Calu3 (cell line): ENCODE measurements around the gene TRA2A. TPM values are rescaled to one million over a fixed set of nuclear protein-coding genes. Genes with fewer than 3 reads are reported as not detected.

ENCODE experiments used
- BruUV-seq: library from RNA; stranded (reverse); fragments of 400-500 nt; replicated peaks from 2 replicates; lab custom pipeline; 2021; lab: Mats Ljungman, UMichigan
- CTCF ChIA-PET: fragments of 300-600 bp; sonication (Branson Sonifier 250); formaldehyde crosslinking; loops from one replicate; lab custom pipeline; 2022; ENCODE audit warnings: antibody characterized with exemption; lab: Charles Lee
- DNase-seq: peaks from one replicate; pipeline ENCODE4 v3.0.0; 2022
- H3K27ac Mint-ChIP-seq: one replicate; pipeline ENCODE4 v1.8.0; 2022; ENCODE audit warnings: mixed read lengths; ENCODE audit not compliant: unreplicated experiment
- H3K27me3 Mint-ChIP-seq: one replicate; pipeline ENCODE4 v1.8.0; 2022; ENCODE audit warnings: mixed read lengths; ENCODE audit not compliant: unreplicated experiment
- H3K36me3 Mint-ChIP-seq: one replicate; pipeline ENCODE4 v1.8.0; 2022; ENCODE audit warnings: mild to moderate bottlenecking, moderate library complexity, mixed read lengths; ENCODE audit not compliant: insufficient read depth, unreplicated experiment
- H3K4me1 Mint-ChIP-seq: one replicate; pipeline ENCODE4 v1.8.0; 2022; ENCODE audit warnings: mild to moderate bottlenecking, low read depth, mixed read lengths; ENCODE audit not compliant: unreplicated experiment
- H3K4me3 Mint-ChIP-seq: one replicate; pipeline ENCODE4 v1.8.0; 2022; ENCODE audit warnings: mild to moderate bottlenecking, low read depth, moderate library complexity, mixed read lengths; ENCODE audit not compliant: unreplicated experiment
- H3K9me3 Mint-ChIP-seq: one replicate; pipeline ENCODE4 v1.8.0; 2022; ENCODE audit warnings: low read depth, mixed read lengths; ENCODE audit not compliant: unreplicated experiment
- CTCF ChIP-seq: fragments of 200-600 bp; IDR thresholded peaks from one replicate; pipeline ENCODE4 v1.8.0; 2022; ENCODE audit warnings: antibody characterized with exemption; ENCODE audit not compliant: unreplicated experiment
- intact Hi-C: fragments of 100-400 bp; cut with micrococcal nuclease; formaldehyde crosslinking; loops from one replicate; pipeline ENCODE4 v1.10.0; 2022; ENCODE audit not compliant: unreplicated experiment
- total RNA-seq: library from RNA; stranded (reverse); gene quantifications from 2 replicates; pipeline ENCODE4 v1.2.3, GENCODE V29; 2022

Gene TRA2A
- total RNA-seq, 1 experiment from 2014 or later = 143 TPM

- CTCF ChIA-PET = interaction anchor here (1.0 to 1.5 kb wide), 3 partner anchors 11 to 201 kb away, joined by 3 to 6 read pairs (median 5); no protein-coding TSS in a partner anchor
- BruUV-seq = no TSS peak
- peak; percentile 100 for DNase-seq
- no peaks in the 10 kb centered on the region for H3K27me3 Mint-ChIP-seq
- no peaks in the 10 kb centered on the region for H3K9me3 Mint-ChIP-seq
- intact Hi-C loops = no loop called here
- no peak for TF ChIP-seq CTCF
- peaks cover 19% of the 10 kb centered on the region for H3K4me1 Mint-ChIP-seq
- peaks cover 64% of the 10 kb centered on the region for H3K36me3 Mint-ChIP-seq
- H3K27ac Mint-ChIP-seq = peak overlapping the region; percentile 67
- H3K4me3 Mint-ChIP-seq = peak overlapping the region; percentile 87
Measured at GRCh38 chr7:23474094-23474828, 57.5 kb downstream of the TRA2A start.

GRCh38 chr7:23473844-23474093 lies 58.0 kb downstream of the TRA2A start:
- no peak for DNase-seq
- H3K4me3 Mint-ChIP-seq = peak overlapping the region; percentile 87
- peaks cover 69% of the 10 kb centered on the region for H3K36me3 Mint-ChIP-seq
- H3K27me3 Mint-ChIP-seq = no peaks in the 10 kb centered on the region
- intact Hi-C loops = no loop called here
- TF ChIP-seq CTCF = no peak
- CTCF ChIA-PET = interaction anchor here (1.1 to 1.3 kb wide), 3 partner anchors 11 to 175 kb away, joined by 3 to 4 read pairs (median 3); no protein-coding TSS in a partner anchor
- H3K27ac Mint-ChIP-seq = peak overlapping the region; percentile 67
- no peaks in the 10 kb centered on the region for H3K9me3 Mint-ChIP-seq
- no TSS peak for BruUV-seq
- peaks cover 19% of the 10 kb centered on the region for H3K4me1 Mint-ChIP-seq

GRCh38 chr7:23472956-23473843 lies 58.6 kb downstream of the TRA2A start:
- DNase-seq = no peak
- H3K27ac Mint-ChIP-seq = peak overlapping the region; percentile 67
- H3K9me3 Mint-ChIP-seq = no peaks in the 10 kb centered on the region
- peaks cover 75% of the 10 kb centered on the region for H3K36me3 Mint-ChIP-seq
- no TSS peak for BruUV-seq
- TF ChIP-seq CTCF = no peak
- intact Hi-C loops = no loop called here
- peak overlapping the region; percentile 87 for H3K4me3 Mint-ChIP-seq
- CTCF ChIA-PET = interaction anchor here (0.6 to 1.3 kb wide), 6 partner anchors 10 to 215 kb away, joined by 3 to 4 read pairs (median 3); no protein-coding TSS in a partner anchor
- no peaks in the 10 kb centered on the region for H3K27me3 Mint-ChIP-seq
- peaks cover 19% of the 10 kb centered on the region for H3K4me1 Mint-ChIP-seq

- intact Hi-C loops = no loop called here
- BruUV-seq = no TSS peak
- Mint-ChIP-seq H3K4me3 (peak overlapping the region; percentile 87), H3K9me3 (no peaks in the 10 kb centered on the region), H3K4me1 (peaks cover 19% of the 10 kb centered on the region), H3K27me3 (no peaks in the 10 kb centered on the region), H3K36me3 (peaks cover 81% of the 10 kb centered on the region), H3K27ac (peak overlapping the region; percentile 67)
- no peak for TF ChIP-seq CTCF
- no peak for DNase-seq
- CTCF ChIA-PET = interaction anchor here (0.9 to 1.3 kb wide), 5 partner anchors 9 to 174 kb away, joined by 3 to 4 read pairs (median 3); no protein-coding TSS in a partner anchor
Measured at GRCh38 chr7:23472556-23472955, 59.2 kb downstream of the TRA2A start.
